Sciatic nerve (tissue), 2 donors: ENCODE data around the gene MEF2D. TPM values are rescaled to one million over a fixed set of nuclear protein-coding genes. Genes with fewer than 3 reads are reported as not detected.

Experiments used
- ATAC-seq: fragments of 200-7000 bp; cut with Tn5 transposase; one replicate; pipeline ENCODE4 v1.9.1; 2020; ENCODE audit warnings: mild to moderate bottlenecking, moderate library complexity
- DNase-seq: peaks from one replicate; pipeline ENCODE4 v3.0.0-alpha.2; 2020; ENCODE audit warnings: low spot score
- intact Hi-C: fragments of 100-400 bp; cut with DNase I; formaldehyde crosslinking; loops from one replicate; pipeline ENCODE4 v1.14.2; 2022
- total RNA-seq: library from RNA; stranded (reverse); fragmentation: NEBNext Ultra II Directional; extraction: Animal tissue kit (Norgen Biotek cat#: 25700); gene quantifications from one replicate; pipeline ENCODE4 v1.2.1, GENCODE V29; 2021
- donor health status: DM: no; HTN: no; CAD: no.
- donor health status: DM: no; HTN: no; CAD: no.

The MEF2D gene
- total RNA-seq, 1 donor from 2014 or later, result 66.8 TPM

GRCh38 chr1:156437037-156437867, 63.3 kb downstream of the MEF2D start:
- ATAC-seq, result no peak
- DNase-seq, result no peak
- intact Hi-C loops, result no loop called here

GRCh38 chr1:156436141-156437036, 64.2 kb downstream of the MEF2D start:
- intact Hi-C loops, result no loop called here
- ATAC-seq (no peak), DNase-seq (no peak)

- DNase-seq, result no peak
- ATAC-seq, result no peak
- intact Hi-C loops, result no loop called here
Observed at GRCh38 chr1:156435545-156436140, 64.9 kb downstream of the MEF2D start.

GRCh38 chr1:156434989-156435544, 65.5 kb downstream of the MEF2D start:
- ATAC-seq (no peak), DNase-seq (no peak)
- intact Hi-C loops, result no loop called here

GRCh38 chr1:156433602-156434001, 67.0 kb downstream of the MEF2D start:
- intact Hi-C loops, result no loop called here
- no peak for DNase-seq
- no peak for ATAC-seq

GRCh38 chr1:156433032-156433431, 67.5 kb downstream of the MEF2D start:
- intact Hi-C loops, result no loop called here

GRCh38 chr1:156432669-156433018, 67.9 kb downstream of the MEF2D start:
- no peak for ATAC-seq
- intact Hi-C loops, result no loop called here
- no peak for DNase-seq

More at GRCh38 chr1:156433032-156433431, 67.5 kb downstream of the MEF2D start:
- no peak for ATAC-seq
- DNase-seq, result no peak

GRCh38 chr1:156431769-156432668, 68.6 kb downstream of the MEF2D start:
- DNase-seq (no peak), ATAC-seq (no peak)
- intact Hi-C loops, result no loop called here

- ATAC-seq, result no peak
- no peak for DNase-seq
- intact Hi-C loops, result no loop called here
Observed at GRCh38 chr1:156431366-156431765, 69.2 kb downstream of the MEF2D start.

GRCh38 chr1:156430866-156431265, 69.7 kb downstream of the MEF2D start:
- intact Hi-C loops, result no loop called here
- ATAC-seq (no peak), DNase-seq (no peak)

GRCh38 chr1:156430303-156430702, 70.3 kb downstream of the MEF2D start:
- intact Hi-C loops, result no loop called here
- no peak for DNase-seq
- no peak for ATAC-seq

- no peak for DNase-seq
- intact Hi-C loops, result no loop called here
- ATAC-seq, result no peak
Observed at GRCh38 chr1:156429313-156430060, 71.1 kb downstream of the MEF2D start.

GRCh38 chr1:156428746-156429288, 71.8 kb downstream of the MEF2D start:
- DNase-seq, result no peak
- intact Hi-C loops, result no loop called here

GRCh38 chr1:156427957-156428356, 72.6 kb downstream of the MEF2D start:
- intact Hi-C loops, result no loop called here
- DNase-seq, result no peak
- ATAC-seq, result no peak

More at GRCh38 chr1:156428746-156429288, 71.8 kb downstream of the MEF2D start:
- ATAC-seq, result no peak

GRCh38 chr1:156425943-156426342, 74.6 kb downstream of the MEF2D start:
- DNase-seq (no peak), ATAC-seq (no peak)
- intact Hi-C loops, result no loop called here

GRCh38 chr1:156424806-156425432, 75.7 kb downstream of the MEF2D start:
- DNase-seq (no peak), ATAC-seq (no peak)
- intact Hi-C loops, result no loop called here
